ENCODE measurements around the gene MTIF3.

The MTIF3 gene

GRCh38 chr13:27396252-27396846 lies 54.0 kb downstream of the MTIF3 start:
- CTCF ChIA-PET = interaction anchor here (0.9 to 2.4 kb wide), 3 partner anchors 21 to 430 kb away, joined by 3 to 6 read pairs (median 3); no protein-coding TSS in a partner anchor
- TF ChIP-seq CTCF (IDR thresholded peaks at IDR 0.05; ENCODE audit: insufficient read depth, low read length, missing control alignments) = no peak
- no peak for DNase-seq (ENCODE audit: low read depth, low spot score)
- H3K4me3 ChIP-seq (ENCODE audit: low read depth, low read length) = no peak overlapping the region
- POLR2A ChIA-PET = no interaction called here

GRCh38 chr13:27395007-27395510 lies 55.3 kb downstream of the MTIF3 start:
- no peak for TF ChIP-seq CTCF (IDR thresholded peaks at IDR 0.05; ENCODE audit: insufficient read depth, low read length, missing control alignments)
- ChIA-PET CTCF (interaction anchor here (1.9 to 2.4 kb wide), 2 partner anchors 20 to 589 kb away, joined by 4 to 6 read pairs; no protein-coding TSS in a partner anchor), POLR2A (interaction anchor here (0.7 kb wide), 1 partner anchor 14 kb away, joined by 3 read pairs; no protein-coding TSS in a partner anchor)

GRCh38 chr13:27393101-27393500 lies 57.3 kb downstream of the MTIF3 start:
- POLR2A ChIA-PET = no interaction called here
- CTCF ChIA-PET = interaction anchor here (0.9 to 1.9 kb wide), 9 partner anchors 10 to 591 kb away, joined by 3 to 6 read pairs (median 5); no protein-coding TSS in a partner anchor
- no peak for TF ChIP-seq CTCF (IDR thresholded peaks at IDR 0.05; ENCODE audit: insufficient read depth, low read length, missing control alignments)
- DNase-seq (ENCODE audit: low read depth, low spot score) = no peak
- no peak overlapping the region for H3K4me3 ChIP-seq (ENCODE audit: low read depth, low read length)

More at GRCh38 chr13:27395007-27395510, 55.3 kb downstream of the MTIF3 start:
- no peak overlapping the region for H3K4me3 ChIP-seq (ENCODE audit: low read depth, low read length)
- no peak for DNase-seq (ENCODE audit: low read depth, low spot score)

- no peak for DNase-seq (ENCODE audit: low read depth, low spot score)
- CTCF ChIA-PET = interaction anchor here (4.4 kb wide), 1 partner anchor 17 kb away, joined by 23 read pairs; no protein-coding TSS in a partner anchor
- H3K4me3 ChIP-seq (ENCODE audit: low read depth, low read length) = no peak overlapping the region
- TF ChIP-seq CTCF (IDR thresholded peaks at IDR 0.05; ENCODE audit: insufficient read depth, low read length, missing control alignments) = no peak
- POLR2A ChIA-PET = no interaction called here
Observed at GRCh38 chr13:27391471-27391870, 58.9 kb downstream of the MTIF3 start.

- TF ChIP-seq CTCF (IDR thresholded peaks at IDR 0.05; ENCODE audit: insufficient read depth, low read length, missing control alignments) = no peak
- POLR2A ChIA-PET = no interaction called here
- CTCF ChIA-PET = interaction anchor here (1.2 to 4.4 kb wide), 3 partner anchors 9 to 437 kb away, joined by 4 to 23 read pairs (median 5); no protein-coding TSS in a partner anchor
- DNase-seq (ENCODE audit: low read depth, low spot score) = no peak
- no peak overlapping the region for H3K4me3 ChIP-seq (ENCODE audit: low read depth, low read length)
Observed at GRCh38 chr13:27389891-27390290, 60.5 kb downstream of the MTIF3 start.

GRCh38 chr13:27388241-27388640 lies 62.1 kb downstream of the MTIF3 start:
- no peak for TF ChIP-seq CTCF (IDR thresholded peaks at IDR 0.05; ENCODE audit: insufficient read depth, low read length, missing control alignments)
- ChIA-PET POLR2A (no interaction called here), CTCF (interaction anchor here (1.0 to 4.4 kb wide), 5 partner anchors 8 to 440 kb away, joined by 3 to 23 read pairs (median 5); no protein-coding TSS in a partner anchor)
- no peak overlapping the region for H3K4me3 ChIP-seq (ENCODE audit: low read depth, low read length)
- no peak for DNase-seq (ENCODE audit: low read depth, low spot score)
